ENCODE data around the gene ZP2.
A peak's percentile ranks its signal among the peaks of the same experiment; 100 is the strongest.

The ZP2 gene

DNA sequence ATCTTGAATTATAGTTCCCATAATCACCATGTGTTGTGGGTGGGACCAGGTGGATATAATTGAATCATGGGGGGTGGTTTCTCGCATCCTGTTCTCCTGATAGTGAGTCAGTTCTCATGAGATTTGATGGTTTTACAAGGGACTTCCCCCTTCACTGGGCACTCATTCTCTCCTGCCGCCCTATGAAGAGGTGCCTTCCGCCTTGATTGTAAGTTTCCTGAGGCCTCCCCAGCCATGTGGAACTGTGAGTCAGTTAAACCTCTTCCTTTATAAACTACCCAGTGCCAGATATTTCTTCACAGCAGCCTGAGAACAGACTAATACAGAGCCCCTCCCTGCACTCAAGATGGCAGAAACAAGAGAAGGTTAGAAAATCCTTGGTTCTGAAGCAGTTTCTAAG is 26.5 kb downstream of the ZP2 start (continued):
- TF ChIP-seq, protein P1, sequence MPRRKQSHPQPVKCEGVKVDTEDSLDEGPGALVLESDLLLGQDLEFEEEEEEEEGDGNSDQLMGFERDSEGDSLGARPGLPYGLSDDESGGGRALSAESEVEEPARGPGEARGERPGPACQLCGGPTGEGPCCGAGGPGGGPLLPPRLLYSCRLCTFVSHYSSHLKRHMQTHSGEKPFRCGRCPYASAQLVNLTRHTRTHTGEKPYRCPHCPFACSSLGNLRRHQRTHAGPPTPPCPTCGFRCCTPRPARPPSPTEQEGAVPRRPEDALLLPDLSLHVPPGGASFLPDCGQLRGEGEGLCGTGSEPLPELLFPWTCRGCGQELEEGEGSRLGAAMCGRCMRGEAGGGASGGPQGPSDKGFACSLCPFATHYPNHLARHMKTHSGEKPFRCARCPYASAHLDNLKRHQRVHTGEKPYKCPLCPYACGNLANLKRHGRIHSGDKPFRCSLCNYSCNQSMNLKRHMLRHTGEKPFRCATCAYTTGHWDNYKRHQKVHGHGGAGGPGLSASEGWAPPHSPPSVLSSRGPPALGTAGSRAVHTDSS (tag by site-specific recombination; IDR thresholded peaks at IDR 0.05), result no peak
- TF ChIP-seq, protein P2, sequence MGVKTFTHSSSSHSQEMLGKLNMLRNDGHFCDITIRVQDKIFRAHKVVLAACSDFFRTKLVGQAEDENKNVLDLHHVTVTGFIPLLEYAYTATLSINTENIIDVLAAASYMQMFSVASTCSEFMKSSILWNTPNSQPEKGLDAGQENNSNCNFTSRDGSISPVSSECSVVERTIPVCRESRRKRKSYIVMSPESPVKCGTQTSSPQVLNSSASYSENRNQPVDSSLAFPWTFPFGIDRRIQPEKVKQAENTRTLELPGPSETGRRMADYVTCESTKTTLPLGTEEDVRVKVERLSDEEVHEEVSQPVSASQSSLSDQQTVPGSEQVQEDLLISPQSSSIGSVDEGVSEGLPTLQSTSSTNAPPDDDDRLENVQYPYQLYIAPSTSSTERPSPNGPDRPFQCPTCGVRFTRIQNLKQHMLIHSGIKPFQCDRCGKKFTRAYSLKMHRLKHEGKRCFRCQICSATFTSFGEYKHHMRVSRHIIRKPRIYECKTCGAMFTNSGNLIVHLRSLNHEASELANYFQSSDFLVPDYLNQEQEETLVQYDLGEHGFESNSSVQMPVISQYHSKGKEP (tag by site-specific recombination; IDR thresholded peaks at IDR 0.05), result no peak
- TF ChIP-seq ZNF560 (tag by site-specific recombination; IDR thresholded peaks at IDR 0.05; ENCODE audit: borderline replicate concordance) (no peak), ZNF549 (tag by site-specific recombination; IDR thresholded peaks at IDR 0.05) (no peak), ZNF132 (tag by site-specific recombination; IDR thresholded peaks at IDR 0.05; ENCODE audit: borderline replicate concordance) (no peak), ZNF426 (tag by site-specific recombination; IDR thresholded peaks at IDR 0.05) (no peak), ZBTB8A (tag by site-specific recombination; IDR thresholded peaks at IDR 0.05) (no peak), ZNF341 (tag by site-specific recombination; IDR thresholded peaks at IDR 0.05; ENCODE audit: low read depth) (no peak), ZNF202 (tag by site-specific recombination; IDR thresholded peaks at IDR 0.05; ENCODE audit: borderline replicate concordance) (no peak), ZNF394 (tag by site-specific recombination; IDR thresholded peaks at IDR 0.05; ENCODE audit: borderline replicate concordance) (no peak)
- TF ChIP-seq, protein P3, sequence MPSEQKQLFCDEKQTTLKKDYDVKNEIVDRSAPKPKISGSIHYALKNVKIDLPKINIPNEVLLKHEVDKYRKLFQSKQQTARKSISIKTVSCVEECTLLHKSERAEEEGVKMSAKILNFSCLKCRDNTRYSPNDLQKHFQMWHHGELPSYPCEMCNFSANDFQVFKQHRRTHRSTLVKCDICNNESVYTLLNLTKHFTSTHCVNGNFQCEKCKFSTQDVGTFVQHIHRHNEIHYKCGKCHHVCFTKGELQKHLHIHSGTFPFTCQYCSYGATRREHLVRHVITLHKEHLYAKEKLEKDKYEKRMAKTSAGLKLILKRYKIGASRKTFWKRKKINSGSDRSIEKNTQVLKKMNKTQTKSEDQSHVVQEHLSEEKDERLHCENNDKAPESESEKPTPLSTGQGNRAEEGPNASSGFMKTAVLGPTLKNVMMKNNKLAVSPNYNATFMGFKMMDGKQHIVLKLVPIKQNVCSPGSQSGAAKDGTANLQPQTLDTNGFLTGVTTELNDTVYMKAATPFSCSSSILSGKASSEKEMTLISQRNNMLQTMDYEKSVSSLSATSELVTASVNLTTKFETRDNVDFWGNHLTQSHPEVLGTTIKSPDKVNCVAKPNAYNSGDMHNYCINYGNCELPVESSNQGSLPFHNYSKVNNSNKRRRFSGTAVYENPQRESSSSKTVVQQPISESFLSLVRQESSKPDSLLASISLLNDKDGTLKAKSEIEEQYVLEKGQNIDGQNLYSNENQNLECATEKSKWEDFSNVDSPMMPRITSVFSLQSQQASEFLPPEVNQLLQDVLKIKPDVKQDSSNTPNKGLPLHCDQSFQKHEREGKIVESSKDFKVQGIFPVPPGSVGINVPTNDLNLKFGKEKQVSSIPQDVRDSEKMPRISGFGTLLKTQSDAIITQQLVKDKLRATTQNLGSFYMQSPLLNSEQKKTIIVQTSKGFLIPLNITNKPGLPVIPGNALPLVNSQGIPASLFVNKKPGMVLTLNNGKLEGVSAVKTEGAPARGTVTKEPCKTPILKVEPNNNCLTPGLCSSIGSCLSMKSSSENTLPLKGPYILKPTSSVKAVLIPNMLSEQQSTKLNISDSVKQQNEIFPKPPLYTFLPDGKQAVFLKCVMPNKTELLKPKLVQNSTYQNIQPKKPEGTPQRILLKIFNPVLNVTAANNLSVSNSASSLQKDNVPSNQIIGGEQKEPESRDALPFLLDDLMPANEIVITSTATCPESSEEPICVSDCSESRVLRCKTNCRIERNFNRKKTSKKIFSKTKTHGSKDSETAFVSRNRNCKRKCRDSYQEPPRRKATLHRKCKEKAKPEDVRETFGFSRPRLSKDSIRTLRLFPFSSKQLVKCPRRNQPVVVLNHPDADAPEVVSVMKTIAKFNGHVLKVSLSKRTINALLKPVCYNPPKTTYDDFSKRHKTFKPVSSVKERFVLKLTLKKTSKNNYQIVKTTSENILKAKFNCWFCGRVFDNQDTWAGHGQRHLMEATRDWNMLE (tag by site-specific recombination; conservative IDR thresholded peaks at IDR 0.05; ENCODE audit: low read depth), result no peak

DNA sequence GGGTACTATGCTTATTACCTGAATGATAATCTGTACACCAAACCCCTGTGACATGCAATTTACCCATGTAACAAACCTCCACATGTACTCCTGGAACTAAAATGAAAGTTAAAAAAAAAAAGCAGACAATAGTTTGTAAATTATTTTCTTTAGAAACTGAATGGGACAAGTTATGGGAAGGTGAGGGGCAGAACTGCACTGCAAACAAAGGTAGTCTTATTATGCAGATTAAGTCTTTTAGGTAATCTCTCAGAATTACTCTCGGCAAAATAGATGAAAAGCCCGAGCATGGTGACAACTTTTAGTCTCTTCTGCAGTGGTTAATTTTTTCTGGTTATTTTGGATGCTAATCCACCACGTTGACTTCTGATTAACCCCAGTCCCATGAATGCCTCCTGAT is 27.4 kb downstream of the ZP2 start:
- H3K27ac ChIP-seq (ENCODE audit: extremely low read depth, low read depth, low read length), result no peak overlapping the region
- CTCF ChIA-PET, result no interaction called here
- peaks cover 0 to 25% of the 10 kb centered on the region in 2 experiments; a peak in 1 of 3 replicates for H3K36me3 ChIP-seq (ENCODE audit: control insufficient read depth in 2 of 2, insufficient read depth in 1 of 2, low read length in 2 of 2)

DNA sequence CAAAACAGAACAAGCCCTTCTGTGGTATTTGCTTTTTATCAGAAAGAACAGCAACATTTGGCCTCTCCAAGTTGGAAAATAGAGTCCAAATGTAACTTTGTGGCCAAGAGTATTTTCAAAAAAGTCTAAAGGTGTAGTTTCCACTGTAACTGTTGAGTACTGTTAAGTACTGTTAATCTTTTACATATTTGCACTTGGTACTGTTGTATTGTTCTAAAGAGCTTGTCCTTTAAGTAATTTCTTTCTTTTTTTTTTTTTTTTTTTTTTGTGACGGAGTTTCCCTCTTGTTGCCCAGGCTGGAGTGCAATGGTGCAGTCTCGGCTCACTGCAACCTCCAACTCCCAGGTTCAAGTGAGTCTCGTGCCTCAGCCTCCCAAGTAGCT is 31.4 kb downstream of the ZP2 start:
- no peak overlapping the region for H3K27ac ChIP-seq (ENCODE audit: extremely low read depth, low read depth, low read length)
- no peak for TF ChIP-seq ZNF366 (tag by site-specific recombination; conservative IDR thresholded peaks at IDR 0.05)
- peaks cover 3 to 31% of the 10 kb centered on the region in 2 experiments; a peak in 2 of 3 replicates for H3K36me3 ChIP-seq (ENCODE audit: control insufficient read depth in 2 of 2, insufficient read depth in 1 of 2, low read length in 2 of 2)
- ChIA-PET POLR2A (no interaction called here), CTCF (interaction anchor here (1.1 kb wide), 1 partner anchor 9 kb away, joined by 3 read pairs; no protein-coding TSS in a partner anchor)
- H3K9me3 ChIP-seq (ENCODE audit: control insufficient read depth, insufficient read depth, low read depth, low read length), result no peaks in the 10 kb centered on the region
- no peak overlapping the region for H3K4me3 ChIP-seq (ENCODE audit: low read depth, low read length)
- H3K4me1 ChIP-seq (ENCODE audit: control insufficient read depth, insufficient read depth, low read length), result no peaks in the 10 kb centered on the region

More for the DNA sequence above, 27.4 kb downstream of the ZP2 start:
- POLR2A ChIA-PET, result no interaction called here
- Histone ChIP-seq H3K9me3 (ENCODE audit: control insufficient read depth, insufficient read depth, low read depth, low read length) (no peaks in the 10 kb centered on the region), H3K4me3 (ENCODE audit: low read depth, low read length) (no peak overlapping the region), H3K4me1 (ENCODE audit: control insufficient read depth, insufficient read depth, low read length) (no peaks in the 10 kb centered on the region)
- TF ChIP-seq ZNF610 (tag by site-specific recombination; IDR thresholded peaks at IDR 0.05; ENCODE audit: borderline replicate concordance) (no peak), ZNF530 (tag by site-specific recombination; IDR thresholded peaks at IDR 0.05; ENCODE audit: low read depth) (peak; percentile 99)

Data from HEK293 (cell line).